A549 (cell line): ENCODE data around the gene KIAA0513. TPM values are rescaled to one million over a fixed set of nuclear protein-coding genes. Genes with fewer than 3 reads are reported as not detected.

Experiments used
- ATAC-seq, 2 experiments: fragments of 200-7000 bp in 1 of 2; fragments of >200 bp in 1 of 2; cut with Nextera tagmentation in 1 of 2; cut with Tn5 transposase in 1 of 2; 3 replicates each; pipeline versions ENCODE4 v1.8.0 to v1.9.1; 2018 to 2020; ENCODE audit warnings: mild to moderate bottlenecking in 1 of 2, moderate library complexity in 1 of 2
- CTCF ChIA-PET: fragments of 300-600 bp; sonication (Branson Sonifier 250); formaldehyde crosslinking; extraction: SDS; loops from one replicate; lab custom pipeline; 2021; ENCODE audit warnings: antibody characterized with exemption, inconsistent platforms; lab: Yijun Ruan, JAX
- POLR2A ChIA-PET: fragments of 350-600 bp; formaldehyde crosslinking; extraction: SDS; loops from one replicate; lab custom pipeline; 2021; ENCODE audit warnings: antibody characterized with exemption, inconsistent platforms; lab: Yijun Ruan, JAX
- DNase-seq, 2 experiments: peaks; one replicate each; pipeline versions ENCODE4 v3.0.0 to v3.0.0-alpha.2; 2011 to 2016; ENCODE audit warnings: low read depth in 1 of 2, low spot score in 1 of 2
- FAIRE-seq: peaks from 2 replicates; lab custom pipeline; 2011; peaks lifted over from hg19 to GRCh38; lab: Jason Lieb, UNC
- H3K27ac ChIP-seq, 2 experiments: fragments of >200 bp; sonication (Bioruptor Twin); formaldehyde crosslinking; 3 replicates each; pipeline ENCODE4 v1.5.1; 2016 to 2017
- H3K4me1 ChIP-seq: fragments of >200 bp; sonication (Bioruptor Twin); formaldehyde crosslinking; 3 replicates; pipeline ENCODE4 v1.6.1; 2016
- H3K4me2 ChIP-seq: fragments of >200 bp; sonication (Bioruptor Twin); formaldehyde crosslinking; 3 replicates; pipeline ENCODE4 v1.6.1; 2016
- H3K4me3 ChIP-seq: fragments of >200 bp; sonication (Bioruptor Twin); formaldehyde crosslinking; 3 replicates; pipeline ENCODE4 v1.5.1; 2016
- H3K9me3 ChIP-seq: fragments of >200 bp; sonication (Bioruptor Twin); formaldehyde crosslinking; 3 replicates; pipeline ENCODE4 v1.6.1; 2016
- CBX8 ChIP-seq: fragments of 200-600 bp; sonication (generic); IDR thresholded peaks from 2 replicates; pipeline ENCODE4 v1.6.1; 2016
- CHD2 ChIP-seq: fragments of 150-350 bp; IDR thresholded peaks from 2 replicates; pipeline ENCODE4 v1.6.1; 2014; ENCODE audit warnings: low read length; ENCODE audit not compliant: partially characterized antibody
- EHF ChIP-seq: fragments of 250-450 bp; sonication (Bioruptor Pico); IDR thresholded peaks from 2 replicates; pipeline ENCODE4 v1.5.0; 2020; ENCODE audit warnings: mild to moderate bottlenecking
- EP300 ChIP-seq, 2 experiments: fragments of >200 bp; sonication (Bioruptor Twin); formaldehyde crosslinking; IDR thresholded peaks; 2 replicates in 1 of 2; 3 replicates in 1 of 2; pipeline ENCODE4 v1.6.1; 2016 to 2017
- FOSL2 ChIP-seq, 2 experiments: fragments of 450-650 bp in 1 of 2; fragments of >200 bp in 1 of 2; sonication (Bioruptor Twin) in 1 of 2; formaldehyde crosslinking; IDR thresholded peaks; 2 replicates each; pipeline versions ENCODE4 v1.5.0 to v1.6.1; 2016 to 2020; ENCODE audit warnings: mild to moderate bottlenecking in 1 of 2, moderate library complexity in 1 of 2
- FOXS1 ChIP-seq: fragments of 250-450 bp; sonication (Bioruptor Pico); IDR thresholded peaks from 2 replicates; pipeline ENCODE4 v1.5.0; 2020; ENCODE audit warnings: mild to moderate bottlenecking, moderate library complexity
- GATA3 ChIP-seq: IDR thresholded peaks from 2 replicates; pipeline ENCODE4 v1.6.1; 2012; ENCODE audit warnings: borderline replicate concordance
- HDAC2 ChIP-seq: fragments of 200-600 bp; sonication (generic); IDR thresholded peaks from 2 replicates; pipeline ENCODE4 v1.6.1; 2016
- HEYL ChIP-seq: fragments of 250-450 bp; sonication (Bioruptor Pico); IDR thresholded peaks from 2 replicates; pipeline ENCODE4 v1.8.0; 2021; ENCODE audit warnings: mild to moderate bottlenecking, moderate library complexity
- KDM1A ChIP-seq: fragments of 200-600 bp; sonication (generic); IDR thresholded peaks from 2 replicates; pipeline ENCODE4 v1.6.1; 2016; ENCODE audit warnings: low read depth, mild to moderate bottlenecking
- MAZ ChIP-seq: fragments of 150-350 bp; IDR thresholded peaks from 2 replicates; pipeline ENCODE4 v1.6.1; 2014; ENCODE audit warnings: antibody characterized with exemption, low read depth, low read length, borderline replicate concordance
- MYC ChIP-seq: IDR thresholded peaks from 2 replicates; pipeline ENCODE4 v1.6.1; 2012; ENCODE audit warnings: mild to moderate bottlenecking, inconsistent platforms, low read length, improper control_type of control experiment, borderline replicate concordance
- NPAS2 ChIP-seq: fragments of 250-450 bp; sonication (Bioruptor Pico); IDR thresholded peaks from 2 replicates; pipeline ENCODE4 v1.8.0; 2022; ENCODE audit warnings: mild to moderate bottlenecking, moderate library complexity, borderline replicate concordance
- PHF8 ChIP-seq: fragments of 200-600 bp; sonication (generic); IDR thresholded peaks from 2 replicates; pipeline ENCODE4 v1.6.1; 2016; ENCODE audit warnings: low read depth, mild to moderate bottlenecking, antibody characterized with exemption, moderate library complexity, borderline replicate concordance
- POLR2A ChIP-seq: IDR thresholded peaks from 2 replicates; pipeline ENCODE4 v1.6.1; 2012; ENCODE audit warnings: mild to moderate bottlenecking, low read length
- RARB ChIP-seq: fragments of 250-450 bp; sonication (Bioruptor Pico); IDR thresholded peaks from 2 replicates; pipeline ENCODE4 v1.8.0; 2021; ENCODE audit warnings: mild to moderate bottlenecking, moderate library complexity
- RCOR1 ChIP-seq: fragments of 150-350 bp; IDR thresholded peaks from 2 replicates; pipeline ENCODE4 v1.6.1; 2014; ENCODE audit warnings: antibody characterized with exemption, low read length, low read depth
- RNF2 ChIP-seq: fragments of 200-600 bp; sonication (generic); IDR thresholded peaks from 2 replicates; pipeline ENCODE4 v1.6.1; 2016; ENCODE audit warnings: low read depth, mild to moderate bottlenecking, antibody characterized with exemption, moderate library complexity, borderline replicate concordance
- SMC3 ChIP-seq: fragments of >200 bp; sonication (Bioruptor Twin); formaldehyde crosslinking; IDR thresholded peaks from 3 replicates; pipeline ENCODE4 v1.6.1; 2018; ENCODE audit warnings: inconsistent platforms
- SREBF2 ChIP-seq: fragments of 450-650 bp; IDR thresholded peaks from 2 replicates; pipeline ENCODE4 v1.6.1; 2014; ENCODE audit warnings: mild to moderate bottlenecking, moderate library complexity
- TP53 ChIP-seq: fragments of 250-450 bp; sonication (Bioruptor Pico); IDR thresholded peaks from 2 replicates; pipeline ENCODE4 v1.5.0; 2021; ENCODE audit warnings: mild to moderate bottlenecking, moderate library complexity
- ZC3H11A ChIP-seq: fragments of 450-650 bp; IDR thresholded peaks from 2 replicates; pipeline ENCODE4 v1.6.1; 2014; ENCODE audit warnings: antibody characterized with exemption, mild to moderate bottlenecking
- ZNF302 ChIP-seq: fragments of 250-450 bp; sonication (Bioruptor Pico); IDR thresholded peaks from 2 replicates; pipeline ENCODE4 v1.9.0; 2021; ENCODE audit warnings: inconsistent platforms, mild to moderate bottlenecking, moderate library complexity
- whole genome bisulfite sequencing: methylation state at CpG from one replicate; pipeline ENCODE4 v1.1.6; 2017; ENCODE audit errors: missing lambda C conversion rate; 5-methylcytosine and 5-hydroxymethylcytosine counted together
- polyA plus RNA-seq, 4 experiments: library from polyadenylated mRNA; depleted of rRNA in 3 of 4; stranded (reverse); fragments of >200 nt; fragmentation: RNase III in 1 of 4; extraction: RNeasy Plus Mini Kit Qiagen cat#74134 plus additional on column Dnase treatment in 1 of 4; gene quantifications; 2 replicates in 3 of 4; 3 replicates in 1 of 4; pipeline ENCODE4 v1.2.3, GENCODE V29; 2011 to 2017
- TF ChIP-seq, protein P1 (sequence below): fragments of 150-350 bp; IDR thresholded peaks from 2 replicates; pipeline ENCODE4 v1.6.1; 2014; ENCODE audit warnings: low read depth, mild to moderate bottlenecking, low read length
- TF ChIP-seq, protein P2 (sequence below): fragments of 450-650 bp; IDR thresholded peaks from 2 replicates; pipeline ENCODE4 v1.6.1; 2014; ENCODE audit warnings: antibody characterized with exemption
- TF ChIP-seq, protein P3 (sequence below): IDR thresholded peaks from 2 replicates; pipeline ENCODE4 v1.6.1; 2012

KIAA0513 gene
- polyA plus RNA-seq, 2 of the 4 experiments (the other 2 are of a cell fraction), result 1.8 TPM

DNA sequence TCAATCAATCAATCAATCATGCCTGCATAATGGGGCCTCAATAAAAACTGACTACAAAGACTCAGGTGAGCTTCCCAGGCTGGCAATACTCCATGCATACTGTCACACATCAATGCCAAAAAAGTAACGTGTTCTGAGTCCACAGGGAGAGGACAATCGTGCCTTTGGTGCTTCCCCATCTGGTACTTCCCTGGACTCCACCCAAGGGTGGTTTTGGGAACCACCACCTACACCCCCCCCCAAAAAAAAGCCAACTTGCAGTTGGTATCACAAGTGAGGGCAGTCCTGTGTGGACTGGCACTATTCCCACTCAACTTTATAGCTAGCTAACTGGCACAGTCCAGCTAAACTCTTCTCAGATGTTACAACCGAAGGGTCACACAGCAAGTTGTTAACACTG, 19.3 kb upstream of the KIAA0513 start:
- ATAC-seq (no peak), FAIRE-seq (no peak), DNase-seq (no peak)
- Histone ChIP-seq H3K9me3 (no peaks in the 10 kb centered on the region), H3K4me2 (no peak overlapping the region), H3K4me3 (no peak overlapping the region), H3K27ac (no peak overlapping the region), H3K4me1 (peaks cover 58% of the 10 kb centered on the region)
- TF ChIP-seq, protein P1, sequence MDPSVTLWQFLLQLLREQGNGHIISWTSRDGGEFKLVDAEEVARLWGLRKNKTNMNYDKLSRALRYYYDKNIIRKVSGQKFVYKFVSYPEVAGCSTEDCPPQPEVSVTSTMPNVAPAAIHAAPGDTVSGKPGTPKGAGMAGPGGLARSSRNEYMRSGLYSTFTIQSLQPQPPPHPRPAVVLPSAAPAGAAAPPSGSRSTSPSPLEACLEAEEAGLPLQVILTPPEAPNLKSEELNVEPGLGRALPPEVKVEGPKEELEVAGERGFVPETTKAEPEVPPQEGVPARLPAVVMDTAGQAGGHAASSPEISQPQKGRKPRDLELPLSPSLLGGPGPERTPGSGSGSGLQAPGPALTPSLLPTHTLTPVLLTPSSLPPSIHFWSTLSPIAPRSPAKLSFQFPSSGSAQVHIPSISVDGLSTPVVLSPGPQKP, result no peak
- no peak for TF ChIP-seq ZNF302 (CRISPR knock-in tag)
- POLR2A ChIA-PET, result interaction anchor here (1.3 kb wide), 1 partner anchor 13 kb away, joined by 3 read pairs; no protein-coding TSS in a partner anchor
- WGBS, result 95% methylated on average over 3 of the region's 3 CpGs
- CTCF ChIA-PET, result interaction anchor here (1.0 to 1.6 kb wide), 8 partner anchors 9 to 607 kb away, joined by 3 to 4 read pairs (median 3); partner anchors contain the start of gene KIAA0513

DNA sequence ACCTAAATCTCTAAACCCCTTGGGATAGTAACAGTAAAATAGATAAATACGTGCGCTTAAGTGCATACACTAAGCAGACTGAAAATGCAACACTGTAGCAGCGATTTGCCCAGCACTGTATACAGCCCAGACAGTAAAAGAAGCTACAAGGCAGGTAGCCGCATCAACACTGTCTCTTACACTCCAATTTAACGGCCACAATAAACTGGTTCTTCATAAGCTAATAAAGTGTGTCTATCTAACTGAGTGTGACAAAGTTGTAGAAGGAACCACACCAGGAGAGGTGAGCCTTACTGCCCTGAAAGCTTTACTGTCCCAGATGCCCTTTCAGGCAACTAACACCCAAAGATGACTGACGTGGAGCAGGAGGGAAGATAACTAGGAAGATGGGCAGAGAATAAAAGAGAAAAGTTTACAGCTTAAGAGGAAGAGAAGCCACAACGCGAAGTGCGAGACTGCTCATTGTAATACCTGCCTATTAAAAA, 17.1 kb upstream of the KIAA0513 start:
- POLR2A ChIA-PET, result interaction anchor here (1.9 to 2.1 kb wide), 2 partner anchors 16 to 17 kb away, joined by 11 to 16 read pairs; partner anchors contain the start of gene KIAA0513
- 20% methylated on average over 9 of the region's 9 CpGs for WGBS
- no peak for FAIRE-seq
- DNase-seq, result no peak
- CTCF ChIA-PET, result interaction anchor here (0.9 to 4.9 kb wide), 7 partner anchors 10 to 76 kb away, joined by 3 to 21 read pairs (median 4); no protein-coding TSS in a partner anchor
- Histone ChIP-seq H3K4me1 (peaks cover 39% of the 10 kb centered on the region), H3K4me2 (peak overlapping the region; percentile 94), H3K27ac (peak overlapping the region; percentile 99), H3K9me3 (no peaks in the 10 kb centered on the region), H3K4me3 (peak overlapping the region; percentile 87)
- ATAC-seq, result peak in 1 of 2 experiments; percentile 2; a peak in 1 of 6 replicates
- no peak for TF ChIP-seq SMC3
- no peak for TF ChIP-seq KDM1A
- no peak for TF ChIP-seq NPAS2 (CRISPR knock-in tag)
- no peak for TF ChIP-seq FOXS1 (CRISPR knock-in tag)
- no peak for TF ChIP-seq CHD2
- no peak for TF ChIP-seq SREBF2
- TF ChIP-seq HDAC2, result no peak
- no peak for TF ChIP-seq MYC
- TF ChIP-seq EHF, result no peak
- TF ChIP-seq HEYL, result no peak
- no peak for TF ChIP-seq FOSL2 (IDR thresholded peaks at IDR 0.05)
- TF ChIP-seq FOSL2 (CRISPR knock-in tag; IDR thresholded peaks at IDR 0.05), result no peak
- TF ChIP-seq RNF2, result no peak
- TF ChIP-seq, protein P2, sequence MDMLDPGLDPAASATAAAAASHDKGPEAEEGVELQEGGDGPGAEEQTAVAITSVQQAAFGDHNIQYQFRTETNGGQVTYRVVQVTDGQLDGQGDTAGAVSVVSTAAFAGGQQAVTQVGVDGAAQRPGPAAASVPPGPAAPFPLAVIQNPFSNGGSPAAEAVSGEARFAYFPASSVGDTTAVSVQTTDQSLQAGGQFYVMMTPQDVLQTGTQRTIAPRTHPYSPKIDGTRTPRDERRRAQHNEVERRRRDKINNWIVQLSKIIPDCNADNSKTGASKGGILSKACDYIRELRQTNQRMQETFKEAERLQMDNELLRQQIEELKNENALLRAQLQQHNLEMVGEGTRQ, result no peak
- no peak for TF ChIP-seq ZC3H11A

DNA sequence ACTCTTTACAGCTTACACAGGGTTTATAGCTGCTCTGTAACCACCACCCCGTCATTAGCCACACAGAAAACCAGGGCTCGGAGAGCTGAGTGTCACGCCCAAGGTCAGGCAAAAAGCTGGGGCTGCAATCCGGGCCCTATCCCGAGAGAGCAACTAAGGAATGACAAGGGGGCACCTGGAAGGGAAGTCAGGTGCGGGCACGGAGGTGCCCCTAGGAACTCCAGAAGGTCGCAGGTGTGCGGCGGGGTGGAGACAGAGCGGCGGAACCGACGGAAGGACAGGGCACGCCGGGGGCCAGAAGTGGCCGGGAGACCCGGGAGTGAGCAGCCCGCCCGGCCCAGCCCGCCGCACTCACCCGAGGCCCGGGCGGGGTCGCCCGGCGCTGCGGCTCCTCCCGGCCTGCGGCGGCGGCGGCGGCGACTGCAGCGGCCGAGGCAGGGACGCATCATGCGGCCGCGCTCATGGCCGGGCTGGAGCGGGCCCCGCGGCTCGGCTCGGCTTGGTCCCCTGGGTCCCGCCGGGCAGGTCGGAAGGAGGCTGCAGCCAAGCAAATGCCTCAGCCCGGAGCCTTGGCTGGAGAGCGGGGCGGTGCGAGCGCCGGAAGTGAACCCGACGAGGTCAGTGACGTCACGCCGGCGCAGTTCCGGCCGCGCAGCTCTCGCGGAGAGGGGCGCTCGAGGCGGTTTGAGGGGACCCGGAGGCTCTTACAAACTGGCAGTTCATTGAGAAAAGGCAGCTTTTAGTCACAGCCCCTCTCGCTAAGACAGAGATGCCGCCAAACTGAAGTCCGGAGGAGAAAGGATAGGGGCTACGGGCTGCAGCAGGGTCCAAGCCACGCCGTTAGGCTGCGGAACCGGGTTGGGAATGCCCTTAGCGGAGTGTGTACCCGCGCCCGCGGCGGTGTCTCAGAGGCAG, 16.4 kb upstream of the KIAA0513 start, which contains the start of gene ZDHHC7:
Gene ZDHHC7, minus strand, starts transcription at position 605 of the 915 bp plus-strand sequence. CDS start 20,917 bp downstream, outside the sequence.
- peak within 1 kb of the TSS; percentile 87 for H3K4me3 ChIP-seq
- H3K9me3 ChIP-seq, result no peaks in the 10 kb centered on the region
- DNase-seq (peak; percentile 85 to 88), ATAC-seq (peak; percentile 96 to 98), FAIRE-seq (no peak)
- ChIA-PET POLR2A (interaction anchor here (0.6 to 2.1 kb wide), 5 partner anchors 10 to 76 kb away, joined by 3 to 16 read pairs (median 7); partner anchors contain the start of gene KIAA0513), CTCF (interaction anchor here (0.9 to 4.9 kb wide), 9 partner anchors 9 to 76 kb away, joined by 3 to 21 read pairs (median 3); no protein-coding TSS in a partner anchor)
- H3K27ac ChIP-seq, result peak within 1 kb of the TSS; percentile 99
- WGBS, result 1% methylated on average over 50 of the region's 86 CpGs
- H3K4me1 ChIP-seq, result peaks cover 32% of the 10 kb centered on the region
- peak within 1 kb of the TSS; percentile 94 for H3K4me2 ChIP-seq
- TF ChIP-seq RARB, result no peak
- 0 out of 5 replicates have a peak, but pooled peaks of 1 of the 2 experiments have one; percentile 20 for TF ChIP-seq EP300 (IDR thresholded peaks at IDR 0.05)
- TF ChIP-seq, protein P3, sequence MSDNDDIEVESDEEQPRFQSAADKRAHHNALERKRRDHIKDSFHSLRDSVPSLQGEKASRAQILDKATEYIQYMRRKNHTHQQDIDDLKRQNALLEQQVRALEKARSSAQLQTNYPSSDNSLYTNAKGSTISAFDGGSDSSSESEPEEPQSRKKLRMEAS, result peak; percentile 69
- no peak for TF ChIP-seq CBX8
- TF ChIP-seq HEYL, result no peak
- no peak for TF ChIP-seq GATA3
- TF ChIP-seq PHF8, result peak; percentile 80
- TF ChIP-seq EHF, result no peak
- TF ChIP-seq MAZ, result no peak
- no peak for TF ChIP-seq RCOR1
- no peak for TF ChIP-seq KDM1A
- TF ChIP-seq ZNF302 (CRISPR knock-in tag), result no peak
- no peak for TF ChIP-seq TP53 (CRISPR knock-in tag)
- TF ChIP-seq, protein P1, result 0 out of 2 replicates have a peak, but pooled peaks have one; percentile 27
- peak; percentile 89 for TF ChIP-seq POLR2A
- no peak for TF ChIP-seq CHD2
- TF ChIP-seq, protein P2, result no peak
